K562 (cell line): ENCODE results near the gene GLYAT. TPM values are rescaled to one million over a fixed set of nuclear protein-coding genes. Genes with fewer than 3 reads are reported as not detected.
A peak's percentile ranks its signal among the peaks of the same experiment; 100 is the strongest.

ENCODE experiments used
- ATAC-seq: fragments of 200-7000 bp; cut with Tn5 transposase; 3 replicates; pipeline ENCODE4 v1.9.1; 2020; ENCODE audit warnings: moderate library complexity
- BruUV-seq: library from RNA; stranded (reverse); fragments of 400-500 nt; replicated peaks from 2 replicates; lab custom pipeline; 2021; lab: Mats Ljungman, UMichigan
- CTCF ChIA-PET: fragments of 300-600 bp; formaldehyde crosslinking; extraction: SDS; loops from one replicate; lab custom pipeline; 2021; ENCODE audit warnings: low intra/inter-chr PET ratio; lab: Yijun Ruan, JAX
- POLR2A ChIA-PET: fragments of 300-600, 350-650 bp; sonication (Branson Sonifier 250); formaldehyde crosslinking; extraction: SDS; loops from one replicate; lab custom pipeline; 2021; ENCODE audit warnings: antibody characterized with exemption, inconsistent platforms; lab: Yijun Ruan, JAX
- DNase-seq, 4 experiments: peaks; one replicate each; pipeline versions ENCODE4 v3.0.0 to v3.0.0-alpha.2; 2011 to 2018; ENCODE audit warnings: low spot score in 3 of 4, mixed read lengths in 3 of 4; ENCODE audit errors: extremely low read depth in 1 of 4
- FAIRE-seq: peaks from 2 replicates; lab custom pipeline; 2011; peaks lifted over from hg19 to GRCh38; lab: Jason Lieb, UNC
- H2AFZ ChIP-seq: 2 replicates; pipeline ENCODE4 v1.6.0; 2011; ENCODE audit warnings: low read depth, low read length, control low read depth, inconsistent platforms
- H3K27ac ChIP-seq: fragments of 200-600 bp; 3 replicates; pipeline ENCODE4 v1.8.0; 2011; ENCODE audit warnings: low read depth, mild to moderate bottlenecking, control low read depth, inconsistent platforms, low read length, moderate library complexity, mixed read lengths; ENCODE audit errors: extremely low read depth
- H3K27me3 ChIP-seq, 2 experiments: fragments of 300-600 bp in 1 of 2; 2 replicates in 1 of 2; 3 replicates in 1 of 2; pipeline versions ENCODE4 v1.6.0 to v1.8.0; 2011; ENCODE audit warnings: inconsistent platforms in 2 of 2, low read length in 2 of 2, mild to moderate bottlenecking in 1 of 2, mixed read lengths in 1 of 2, moderate library complexity in 1 of 2; ENCODE audit not compliant: control insufficient read depth in 2 of 2, insufficient read depth in 2 of 2
- H3K36me3 ChIP-seq: fragments of 300-600 bp; 3 replicates; pipeline ENCODE4 v1.8.0; 2011; ENCODE audit warnings: mild to moderate bottlenecking, low read length, inconsistent platforms; ENCODE audit not compliant: control insufficient read depth, insufficient read depth
- H3K4me1 ChIP-seq, 2 experiments: fragments of 200-600 bp in 1 of 2; replicated peaks in 1 of 2; 2 replicates in 1 of 2; 3 replicates in 1 of 2; pipeline versions ENCODE4 v1.5.1 to v1.8.0; 2011; ENCODE audit warnings: inconsistent platforms in 2 of 2, low read length in 2 of 2, mild to moderate bottlenecking in 1 of 2, mixed read lengths in 1 of 2, moderate library complexity in 1 of 2; ENCODE audit not compliant: control insufficient read depth in 2 of 2, insufficient read depth in 2 of 2
- H3K4me2 ChIP-seq: 2 replicates; pipeline ENCODE4 v1.6.1; 2011; ENCODE audit warnings: low read length, control low read depth, inconsistent platforms, mixed read lengths; ENCODE audit not compliant: insufficient read depth
- H3K4me3 ChIP-seq: fragments of 200-600 bp; sonication (generic), shearing (Covaris generic); 2 replicates; pipeline ENCODE4 v1.5.1; 2016; ENCODE audit warnings: control low read depth, inconsistent platforms
- H3K79me2 ChIP-seq: fragments of 200-600 bp; 3 replicates; pipeline ENCODE4 v1.8.0; 2011; ENCODE audit warnings: low read length, inconsistent platforms; ENCODE audit not compliant: control insufficient read depth, insufficient read depth
- H3K9ac ChIP-seq, 2 experiments: 2 replicates each; pipeline versions ENCODE4 v1.6.0 to v1.6.1; 2011; ENCODE audit warnings: low read depth in 2 of 2, low read length in 2 of 2, control low read depth in 1 of 2, inconsistent platforms in 1 of 2, mild to moderate bottlenecking in 1 of 2, mixed read lengths in 1 of 2; ENCODE audit not compliant: insufficient read depth in 1 of 2
- H3K9me1 ChIP-seq: one replicate; pipeline ENCODE4 v1.6.0; 2011; ENCODE audit warnings: inconsistent platforms, mild to moderate bottlenecking, low read length, moderate library complexity; ENCODE audit not compliant: control insufficient read depth, insufficient read depth
- H3K9me3 ChIP-seq: replicated peaks from 2 replicates; pipeline ENCODE4 v1.5.1; 2011; ENCODE audit warnings: low read depth, low read length, inconsistent platforms; ENCODE audit not compliant: control insufficient read depth, insufficient read depth
- H4K20me1 ChIP-seq: replicated peaks from 2 replicates; pipeline ENCODE4 v1.6.1; 2011; ENCODE audit warnings: low read length, inconsistent platforms, mixed read lengths; ENCODE audit not compliant: control insufficient read depth, insufficient read depth
- EZH2 ChIP-seq: IDR thresholded peaks from 2 replicates; pipeline ENCODE4 v1.6.1; 2012; ENCODE audit warnings: low read depth, mild to moderate bottlenecking, inconsistent platforms, low read length, borderline replicate concordance
- HNRNPH1 ChIP-seq: fragments of 200-400 bp; formaldehyde crosslinking; optimal IDR thresholded peaks from 2 replicates; pipeline ENCODE3; 2017; ENCODE audit warnings: low read depth, mild to moderate bottlenecking, low read length, moderate library complexity
- MEIS2 ChIP-seq: fragments of 450-650 bp; IDR thresholded peaks from 2 replicates; pipeline ENCODE4 v1.6.1; 2014; ENCODE audit warnings: mild to moderate bottlenecking; ENCODE audit not compliant: partially characterized antibody
- MIER1 ChIP-seq: fragments of 450-650 bp; IDR thresholded peaks from 2 replicates; pipeline ENCODE4 v1.6.1; 2016; ENCODE audit warnings: antibody characterized with exemption, mild to moderate bottlenecking, low read depth
- MYC ChIP-seq, 2 experiments: fragments of 250-450 bp in 1 of 2; sonication (Bioruptor Pico) in 1 of 2; IDR thresholded peaks; 2 replicates each; pipeline versions ENCODE4 v1.5.1 to v1.6.1; 2012 to 2021; ENCODE audit warnings: low read depth in 2 of 2, borderline replicate concordance in 1 of 2, improper control_type of control experiment in 1 of 2, low read length in 1 of 2, mild to moderate bottlenecking in 1 of 2, moderate library complexity in 1 of 2
- RBM25 ChIP-seq: fragments of 200-400 bp; formaldehyde crosslinking; IDR thresholded peaks from 2 replicates; pipeline ENCODE4 v1.6.1; 2018; ENCODE audit warnings: low read length, low read depth, moderate library complexity; ENCODE audit not compliant: severe bottlenecking
- XRCC4 ChIP-seq: IDR thresholded peaks from one replicate; pipeline ENCODE4 v1.6.1; 2011; ENCODE audit not compliant: insufficient read depth, insufficient read length; ENCODE audit errors: extremely low read depth
- ZNF124 ChIP-seq: sonication (generic); formaldehyde crosslinking; IDR thresholded peaks from 2 replicates; pipeline ENCODE4 v1.8.1; 2022; ENCODE audit warnings: missing genetic modification reagents
- ZNF395 ChIP-seq: fragments of 200-800 bp; sonication (Bioruptor generic); IDR thresholded peaks from 2 replicates; pipeline ENCODE4 v1.6.1; 2017; ENCODE audit warnings: missing genetic modification characterization, missing compliant biosample characterization
- ZNF507 ChIP-seq: conservative IDR thresholded peaks from 2 replicates; pipeline ENCODE4 v1.6.1; 2017; ENCODE audit warnings: missing genetic modification characterization, missing compliant biosample characterization
- in situ Hi-C: fragments of 300-500 bp; cut with MboI; formaldehyde crosslinking; loops from 4 replicates; pipeline ENCODE4 v1.15.0; 2018; ENCODE audit warnings: inconsistent platforms, mixed read lengths
- intact Hi-C: fragments of 100-400 bp; cut with micrococcal nuclease; formaldehyde crosslinking; loops from 2 replicates; pipeline ENCODE4 v1.14.2; 2022
- polyA plus RNA-seq, 8 experiments: library from polyadenylated mRNA; depleted of rRNA in 4 of 8; stranded (reverse) in 5 of 8; unstranded in 3 of 8; fragments of >200 nt; fragmentation: Nextera tagmentation in 2 of 8; fragmentation: Illumina TruSeq in 1 of 8; extraction: Ambion mirVana in 2 of 8; extraction: Trizol in 1 of 8; gene quantifications; 2 replicates each; pipeline versions ENCODE4 v1.2.1 to v1.2.3, GENCODE V29; 2011 to 2014; ENCODE audit warnings: inconsistent platforms in 1 of 8, missing spikeins in 1 of 8
- total RNA-seq, 7 experiments: library from RNA; depleted of rRNA in 6 of 7; stranded (reverse); fragments of >200 nt in 6 of 7; fragmentation: Illumina TruSeq in 2 of 7; extraction: Trizol in 2 of 7; gene quantifications; 2 replicates each; pipeline versions ENCODE4 v1.2.1 to v1.2.3, GENCODE V29; 2011 to 2021; ENCODE audit warnings: low replicate concordance in 1 of 7
- TF ChIP-seq, protein P1 (sequence below), 3 experiments: fragments of 200-800 bp in 1 of 3; sonication (Bioruptor generic) in 1 of 3; sonication (generic) in 1 of 3; formaldehyde crosslinking in 1 of 3; IDR thresholded peaks; 2 replicates each; pipeline versions ENCODE4 v1.6.1 to v1.8.0; 2016 to 2022; ENCODE audit warnings: mild to moderate bottlenecking in 2 of 3, missing compliant biosample characterization in 2 of 3, missing genetic modification characterization in 2 of 3, missing genetic modification reagents in 1 of 3
- TF ChIP-seq, protein P2 (sequence below): fragments of 450-650 bp; IDR thresholded peaks from 2 replicates; pipeline ENCODE4 v1.6.1; 2018; ENCODE audit not compliant: partially characterized antibody

Gene GLYAT
- total and polyA plus RNA-seq, 9 of the 15 experiments (the other 6 are each of a cell fraction or from before 2014, with no cell fraction given) = not detected

GRCh38 chr11:58744988-58745704 lies 13.4 kb upstream of the GLYAT start:
- Histone ChIP-seq H3K27ac (peak overlapping the region; percentile 59), H3K36me3 (no peaks in the 10 kb centered on the region), H3K4me3 (no peak overlapping the region), H4K20me1 (no peaks in the 10 kb centered on the region), H3K27me3 (no peaks in the 10 kb centered on the region), H3K9me3 (peaks cover 12% of the 10 kb centered on the region; the same call in 1 of the 2 replicates), H3K79me2 (no peaks in the 10 kb centered on the region), H3K9me1 (no peaks in the 10 kb centered on the region), H3K9ac (no peak overlapping the region), H3K4me1 (peaks cover 3 to 27% of the 10 kb centered on the region in 2 experiments; a peak in 4 of 5 replicates), H2AFZ (peak overlapping the region; percentile 39; the same call in 1 of the 2 replicates), H3K4me2 (no peak overlapping the region)
- no TSS peak for BruUV-seq
- CTCF ChIA-PET = interaction anchor here (1.3 kb wide), 1 partner anchor 91 kb away, joined by 3 read pairs; no protein-coding TSS in a partner anchor
- in situ Hi-C loops (no loop called here), intact Hi-C loops (loop anchor here (5.0 kb wide), 1 partner anchor 42 kb away; no protein-coding TSS in a partner anchor)
- POLR2A ChIA-PET = interaction anchor here (1.1 kb wide), 1 partner anchor 27 kb away, joined by 4 read pairs; no protein-coding TSS in a partner anchor
- DNase-seq = no peak
- peak; percentile 52 for ATAC-seq
- FAIRE-seq = no peak
- no peak for TF ChIP-seq XRCC4
- peak; percentile 98 for TF ChIP-seq ZNF507 (tag)
- TF ChIP-seq ZNF395 (CRISPR knock-in tag) = peak; percentile 50; the same call in 1 of the 2 replicates
- TF ChIP-seq, protein P1, sequence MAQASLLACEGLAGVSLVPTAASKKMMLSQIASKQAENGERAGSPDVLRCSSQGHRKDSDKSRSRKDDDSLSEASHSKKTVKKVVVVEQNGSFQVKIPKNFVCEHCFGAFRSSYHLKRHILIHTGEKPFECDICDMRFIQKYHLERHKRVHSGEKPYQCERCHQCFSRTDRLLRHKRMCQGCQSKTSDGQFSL (CRISPR knock-in tag; IDR thresholded peaks at IDR 0.05) = no peak
- TF ChIP-seq, protein P1 (tag; IDR thresholded peaks at IDR 0.05) = no peak
- TF ChIP-seq MIER1 = no peak
- TF ChIP-seq RBM25 = peak; percentile 32
- TF ChIP-seq MEIS2 = peak; percentile 80
- TF ChIP-seq EZH2 = no peak
- TF ChIP-seq, protein P2, sequence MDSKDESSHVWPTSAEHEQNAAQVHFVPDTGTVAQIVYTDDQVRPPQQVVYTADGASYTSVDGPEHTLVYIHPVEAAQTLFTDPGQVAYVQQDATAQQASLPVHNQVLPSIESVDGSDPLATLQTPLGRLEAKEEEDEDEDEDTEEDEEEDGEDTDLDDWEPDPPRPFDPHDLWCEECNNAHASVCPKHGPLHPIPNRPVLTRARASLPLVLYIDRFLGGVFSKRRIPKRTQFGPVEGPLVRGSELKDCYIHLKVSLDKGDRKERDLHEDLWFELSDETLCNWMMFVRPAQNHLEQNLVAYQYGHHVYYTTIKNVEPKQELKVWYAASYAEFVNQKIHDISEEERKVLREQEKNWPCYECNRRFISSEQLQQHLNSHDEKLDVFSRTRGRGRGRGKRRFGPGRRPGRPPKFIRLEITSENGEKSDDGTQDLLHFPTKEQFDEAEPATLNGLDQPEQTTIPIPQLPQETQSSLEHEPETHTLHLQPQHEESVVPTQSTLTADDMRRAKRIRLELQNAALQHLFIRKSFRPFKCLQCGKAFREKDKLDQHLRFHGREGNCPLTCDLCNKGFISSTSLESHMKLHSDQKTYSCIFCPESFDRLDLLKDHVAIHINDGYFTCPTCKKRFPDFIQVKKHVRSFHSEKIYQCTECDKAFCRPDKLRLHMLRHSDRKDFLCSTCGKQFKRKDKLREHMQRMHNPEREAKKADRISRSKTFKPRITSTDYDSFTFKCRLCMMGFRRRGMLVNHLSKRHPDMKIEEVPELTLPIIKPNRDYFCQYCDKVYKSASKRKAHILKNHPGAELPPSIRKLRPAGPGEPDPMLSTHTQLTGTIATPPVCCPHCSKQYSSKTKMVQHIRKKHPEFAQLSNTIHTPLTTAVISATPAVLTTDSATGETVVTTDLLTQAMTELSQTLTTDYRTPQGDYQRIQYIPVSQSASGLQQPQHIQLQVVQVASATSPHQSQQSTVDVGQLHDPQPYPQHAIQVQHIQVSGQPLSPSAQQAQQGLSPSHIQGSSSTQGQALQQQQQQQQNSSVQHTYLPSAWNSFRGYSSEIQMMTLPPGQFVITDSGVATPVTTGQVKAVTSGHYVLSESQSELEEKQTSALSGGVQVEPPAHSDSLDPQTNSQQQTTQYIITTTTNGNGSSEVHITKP = peak; percentile 10
- no peak for TF ChIP-seq MYC (IDR thresholded peaks at IDR 0.05; ENCODE audit: low read depth, low read length)
- TF ChIP-seq MYC (CRISPR knock-in tag; IDR thresholded peaks at IDR 0.05; ENCODE audit: borderline replicate concordance, low read depth) = no peak
- no peak for TF ChIP-seq HNRNPH1
- no peak for TF ChIP-seq ZNF124 (CRISPR knock-in tag)
